Measurements from ENCODE around the gene RIPPLY1.

RIPPLY1 gene, protein sequence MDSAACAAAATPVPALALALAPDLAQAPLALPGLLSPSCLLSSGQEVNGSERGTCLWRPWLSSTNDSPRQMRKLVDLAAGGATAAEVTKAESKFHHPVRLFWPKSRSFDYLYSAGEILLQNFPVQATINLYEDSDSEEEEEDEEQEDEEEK

DNA sequence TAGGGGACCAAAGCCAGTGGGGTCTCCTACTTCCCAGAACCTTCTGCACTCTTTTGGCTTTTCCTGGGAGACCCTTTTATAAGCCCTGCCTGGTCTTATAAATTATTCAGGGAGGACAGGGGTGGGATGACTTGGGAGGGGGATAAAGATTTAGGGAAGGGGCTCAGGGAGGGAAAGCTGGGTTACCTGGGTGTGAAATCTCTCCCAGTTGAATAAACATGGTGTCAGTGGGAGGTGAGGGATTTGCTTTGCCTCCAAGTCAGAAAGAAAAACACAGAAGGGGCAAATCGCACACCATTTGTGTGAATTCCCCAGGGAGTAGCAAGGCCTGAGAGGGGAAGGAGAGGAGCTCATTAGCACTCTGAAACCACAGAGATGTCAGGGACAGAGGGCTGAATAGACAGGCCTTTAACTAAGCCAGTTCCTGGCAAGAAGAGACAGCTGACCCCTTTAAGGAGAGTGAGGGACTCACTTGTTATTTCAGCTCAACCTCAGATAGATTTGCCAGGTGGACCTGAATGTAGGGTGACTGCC lies at the start of gene RIPPLY1:
Gene RIPPLY1, minus strand, starts transcription at position 51 of the 534 bp plus-strand sequence. CDS start 54 bp downstream, outside the sequence.
- DNase-seq = no peak

DNA sequence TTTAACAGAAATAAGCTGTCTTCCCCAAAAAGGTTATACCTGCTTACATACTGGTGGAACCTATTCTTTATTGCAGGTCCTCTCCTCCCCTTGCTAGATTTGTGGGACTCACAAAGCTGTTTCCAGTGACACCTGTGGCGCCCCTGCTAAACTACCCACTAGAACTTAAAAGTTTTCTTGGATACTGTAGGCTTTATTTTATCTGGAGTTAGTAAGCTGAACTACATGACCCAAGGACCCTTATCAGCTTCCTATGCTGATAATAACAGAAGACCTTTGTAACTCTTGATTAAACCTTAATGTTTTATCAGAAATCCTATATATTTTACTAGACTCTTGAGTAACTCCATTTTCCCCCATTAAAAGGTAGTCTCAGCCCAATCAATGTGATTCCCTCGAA lies 49.4 kb upstream of the RIPPLY1 start:
- no peak for DNase-seq

DNA sequence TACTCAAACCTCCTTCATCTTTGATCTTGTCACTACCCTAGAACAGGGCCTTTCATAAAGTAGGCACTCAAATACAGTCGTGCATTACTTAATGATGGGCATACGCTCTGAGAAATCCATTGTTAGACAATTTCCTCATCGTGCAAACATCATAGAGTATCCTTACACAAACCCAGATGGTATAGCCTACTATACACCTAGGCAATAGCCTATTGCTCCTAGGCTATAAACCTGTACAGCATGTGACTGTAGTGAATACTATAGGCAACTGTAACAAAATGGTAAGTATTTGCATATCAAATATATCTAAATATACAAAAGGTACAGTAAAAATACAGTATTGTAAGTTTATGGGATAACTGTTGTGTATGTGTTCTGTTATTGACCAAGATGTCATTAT lies 48.9 kb upstream of the RIPPLY1 start:
- DNase-seq = no peak

DNA sequence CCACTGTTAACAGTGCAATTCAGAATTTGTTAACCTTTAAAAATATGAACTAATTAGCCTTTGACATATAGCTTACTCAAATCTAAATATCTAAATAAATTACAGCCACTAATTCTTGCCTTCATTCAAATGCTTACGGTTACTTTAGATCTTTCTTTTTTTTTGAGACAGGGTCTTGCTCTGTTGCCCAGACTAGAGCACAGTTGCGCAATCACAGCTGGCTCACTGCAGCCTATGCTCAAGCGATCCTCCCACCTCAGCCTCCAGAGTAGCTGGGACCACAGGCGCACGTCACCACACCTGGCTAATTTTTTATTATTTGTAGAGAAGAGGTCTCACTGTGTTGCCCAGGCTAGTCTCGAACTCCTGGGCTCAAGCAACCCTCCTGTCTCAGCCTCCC lies 48.1 kb upstream of the RIPPLY1 start:
- no peak for DNase-seq

DNA sequence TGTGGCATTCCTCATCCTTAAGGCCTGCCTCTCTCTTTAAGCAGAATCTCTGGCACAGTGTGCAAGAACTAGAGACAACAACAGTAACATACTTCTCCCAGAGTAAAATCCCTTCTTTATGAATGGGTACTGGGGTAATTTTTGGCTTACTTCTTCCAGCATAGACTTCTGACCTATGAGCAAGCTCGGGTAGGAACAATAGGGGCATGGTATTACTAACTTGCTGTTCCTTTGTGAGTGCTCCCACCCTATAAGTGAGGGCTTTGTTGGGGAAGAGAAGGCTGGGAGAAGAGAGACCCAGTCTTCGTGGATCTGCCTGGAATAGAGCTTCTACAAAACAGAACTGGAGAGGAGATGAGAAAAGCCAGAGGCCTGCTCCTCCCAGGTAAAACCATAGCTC lies 47.2 kb upstream of the RIPPLY1 start:
- DNase-seq = no peak

DNA sequence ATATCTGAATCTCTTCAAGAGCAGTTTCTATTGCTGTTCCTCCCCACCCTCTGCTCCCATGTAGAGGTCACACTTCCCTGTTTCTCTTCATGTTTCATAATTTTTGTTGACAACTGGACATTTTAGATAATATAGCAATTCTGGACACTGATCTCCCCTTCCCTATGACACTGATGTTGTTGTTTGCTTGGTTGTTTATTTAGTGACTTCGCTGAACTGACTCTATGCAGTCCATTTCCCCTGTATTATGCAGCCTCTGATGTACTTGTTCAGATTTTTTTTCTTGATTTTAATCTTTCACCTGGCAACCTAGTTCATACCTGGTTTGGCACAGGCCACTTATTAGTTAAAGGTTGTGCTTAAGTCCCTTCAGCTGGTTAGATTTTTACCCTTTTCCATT lies 46.2 kb upstream of the RIPPLY1 start:
- DNase-seq = no peak

DNA sequence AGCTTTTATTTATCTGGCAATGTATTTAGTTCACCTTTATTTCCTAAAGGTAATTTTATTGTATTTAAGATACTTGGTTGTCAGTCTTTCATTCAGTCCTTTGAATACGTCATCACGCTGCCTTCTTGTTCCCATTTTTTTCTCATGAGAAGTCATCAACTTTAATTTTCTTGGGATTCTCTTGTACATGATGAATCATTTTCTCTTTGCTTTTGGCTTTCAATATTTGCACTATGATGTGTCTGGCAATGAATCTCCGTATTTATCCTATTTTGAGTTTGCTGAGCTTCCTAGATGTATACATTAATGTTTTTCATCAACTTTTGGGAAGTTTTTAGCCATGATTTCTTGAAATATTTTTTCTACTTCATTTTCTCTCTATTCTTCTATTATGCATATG lies 45.5 kb upstream of the RIPPLY1 start:
- DNase-seq = no peak

DNA sequence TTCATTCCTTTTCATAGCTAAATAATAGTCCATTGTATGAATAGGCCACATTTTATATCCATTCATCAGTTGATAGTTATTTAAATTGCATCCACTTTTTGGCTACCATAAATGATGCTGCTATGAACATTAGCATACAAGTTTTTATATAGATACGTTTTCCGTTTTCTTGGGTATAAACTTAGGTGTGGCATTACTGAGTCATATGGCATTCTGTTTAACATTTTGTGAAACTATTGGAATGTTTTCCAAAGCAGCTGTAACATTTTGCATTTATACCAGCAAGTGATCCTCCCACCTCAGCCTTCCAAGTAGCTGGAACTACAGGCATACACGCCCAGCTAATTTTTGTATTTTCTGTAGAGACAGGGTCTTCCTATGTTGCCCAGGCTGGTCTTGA lies 43.3 kb upstream of the RIPPLY1 start:
- DNase-seq = no peak

DNA sequence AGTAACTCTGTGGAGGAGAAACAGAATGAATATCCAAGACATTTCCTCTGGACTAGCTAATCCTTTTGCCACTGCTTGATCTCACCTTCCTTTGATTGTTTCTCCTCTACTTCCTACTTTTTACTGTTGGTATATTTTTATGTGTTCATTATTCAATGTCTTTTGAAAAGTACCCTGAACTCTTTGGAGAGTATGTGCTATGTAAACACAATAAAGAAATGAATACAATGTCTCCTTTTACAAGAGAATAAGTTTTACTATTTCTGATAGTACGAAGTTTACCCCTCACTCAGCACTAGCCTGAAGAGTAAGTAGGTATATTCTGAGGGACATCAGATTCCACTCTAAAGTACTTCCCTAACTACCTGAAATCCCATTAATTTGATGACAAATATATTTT lies 36.9 kb upstream of the RIPPLY1 start:
- no peak for DNase-seq

DNA sequence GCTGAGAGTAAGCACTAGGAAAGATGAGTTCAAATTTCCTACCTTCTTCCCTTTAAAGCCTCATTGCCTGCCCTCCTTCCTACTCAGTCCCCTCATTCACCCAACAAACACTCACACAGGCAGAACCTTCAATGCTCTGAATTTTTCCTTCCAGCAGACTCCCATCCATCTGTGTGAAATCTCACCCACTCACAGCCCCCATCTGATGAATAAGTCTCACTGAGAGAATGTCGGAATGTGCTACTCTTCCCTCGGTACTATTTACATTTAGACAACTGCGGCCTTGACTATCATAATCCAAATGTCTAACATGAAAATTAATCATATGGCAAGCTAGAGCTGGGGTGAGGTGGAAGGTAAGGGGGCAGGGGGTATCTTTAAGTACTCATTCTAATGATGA lies 36.4 kb upstream of the RIPPLY1 start:
- DNase-seq = no peak

DNA sequence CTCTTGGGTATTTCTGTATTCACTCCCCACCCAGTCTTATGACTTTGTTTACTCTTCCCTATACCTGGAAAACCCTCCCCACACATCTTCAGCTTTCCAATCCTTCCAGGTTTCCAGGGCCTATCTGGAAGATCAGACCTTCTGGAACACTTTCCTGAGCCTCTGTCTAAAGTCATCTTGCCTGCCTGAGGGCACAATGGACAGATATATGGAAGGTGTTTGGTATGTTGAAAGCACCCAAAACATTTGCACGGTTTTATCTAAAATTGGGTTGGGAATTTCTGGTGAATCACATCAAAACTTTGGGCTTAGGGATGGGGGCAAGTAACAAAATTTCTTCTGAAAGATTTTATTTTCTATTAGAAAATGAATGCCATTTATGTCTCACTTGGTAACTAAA lies 33.1 kb upstream of the RIPPLY1 start:
- DNase-seq = no peak

DNA sequence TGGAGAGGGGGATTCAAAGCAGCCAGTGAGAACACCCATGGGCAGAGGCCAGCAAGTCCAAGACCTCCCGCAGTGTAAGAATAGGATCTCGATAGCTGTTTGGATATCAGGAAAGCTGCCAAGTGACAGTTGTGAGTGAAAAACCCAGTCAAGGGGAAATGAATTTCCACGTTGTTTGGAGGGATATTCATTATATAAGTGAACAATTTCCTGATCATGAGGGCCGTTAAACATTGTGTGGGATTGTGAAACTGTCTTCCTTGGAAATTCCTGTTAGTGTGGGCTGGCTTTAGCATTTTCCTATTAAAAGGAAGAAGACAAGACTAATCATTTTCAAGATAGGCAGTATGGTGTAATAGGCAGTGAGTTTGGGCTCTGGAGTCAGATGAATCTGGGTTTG lies 32.0 kb upstream of the RIPPLY1 start:
- no peak for DNase-seq

DNA sequence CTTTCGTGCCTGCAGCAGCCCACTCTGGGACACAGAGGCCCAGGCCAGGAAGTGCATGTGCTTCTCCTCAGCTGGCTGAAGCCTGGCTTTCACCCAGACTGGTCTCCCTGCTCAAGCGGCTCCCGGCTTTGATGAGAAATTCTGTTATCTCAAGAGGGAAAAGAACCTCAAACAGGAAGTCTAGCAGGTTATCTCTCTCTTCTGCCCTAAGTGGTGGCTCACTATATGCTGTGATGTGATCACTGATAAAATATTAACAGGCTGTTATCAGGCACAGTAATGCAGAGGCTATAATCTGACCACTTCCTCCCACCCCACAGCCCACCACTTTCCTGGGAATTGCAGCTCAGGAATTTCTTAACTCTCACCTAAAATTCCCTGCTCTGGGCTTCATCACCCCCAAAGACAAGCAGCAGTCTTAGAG lies 30.4 kb upstream of the RIPPLY1 start:
- DNase-seq = no peak

DNA sequence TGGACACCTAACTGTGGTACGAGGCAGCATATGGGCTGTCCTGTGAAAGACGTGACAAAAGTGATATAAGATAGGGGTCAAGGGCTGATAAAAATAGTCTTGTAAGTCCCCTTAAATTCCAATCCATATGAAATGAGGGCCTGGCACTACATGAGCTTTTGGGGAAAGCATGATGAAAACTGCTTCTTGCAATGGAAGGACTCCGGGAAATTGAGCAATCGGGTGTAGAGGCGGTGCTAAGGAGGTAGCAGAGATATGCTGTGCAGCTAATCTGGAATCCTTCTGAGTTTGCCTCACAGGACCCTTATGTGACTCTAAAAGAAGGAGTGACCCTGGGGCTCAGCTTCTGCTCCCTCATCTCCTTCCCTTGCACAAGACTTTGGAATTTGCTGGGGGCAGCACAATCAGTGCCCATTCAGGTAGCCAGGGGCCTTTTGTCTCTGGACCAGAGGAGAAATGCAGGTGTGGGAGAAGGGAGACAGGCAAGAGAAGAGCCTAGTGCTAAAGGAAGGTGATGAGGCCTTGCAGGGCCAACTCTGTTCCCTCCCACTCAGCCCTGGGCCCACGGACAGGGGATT lies 29.9 kb upstream of the RIPPLY1 start:
- no peak for DNase-seq

DNA sequence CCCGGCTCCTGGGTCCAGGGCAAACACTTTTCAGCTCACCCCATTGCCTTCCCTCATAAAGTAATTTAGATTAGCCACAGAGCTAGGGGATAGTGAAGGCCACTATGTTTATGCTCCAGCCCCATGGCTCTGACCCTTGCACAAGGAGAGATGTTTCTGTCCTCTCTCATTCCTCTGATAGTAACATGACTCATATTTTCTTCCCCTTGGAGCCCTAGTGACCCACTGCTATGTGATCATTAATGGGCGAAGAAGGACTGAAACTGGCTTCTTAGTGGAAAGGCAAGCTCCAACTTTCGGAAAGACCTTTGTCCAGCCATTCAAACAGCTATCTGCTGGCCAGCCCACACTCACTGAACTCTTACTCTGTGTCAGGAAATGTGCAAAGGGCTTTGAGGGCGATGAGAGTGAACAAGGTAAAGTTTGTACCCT lies 29.4 kb upstream of the RIPPLY1 start:
- DNase-seq = peak; percentile 57

DNA sequence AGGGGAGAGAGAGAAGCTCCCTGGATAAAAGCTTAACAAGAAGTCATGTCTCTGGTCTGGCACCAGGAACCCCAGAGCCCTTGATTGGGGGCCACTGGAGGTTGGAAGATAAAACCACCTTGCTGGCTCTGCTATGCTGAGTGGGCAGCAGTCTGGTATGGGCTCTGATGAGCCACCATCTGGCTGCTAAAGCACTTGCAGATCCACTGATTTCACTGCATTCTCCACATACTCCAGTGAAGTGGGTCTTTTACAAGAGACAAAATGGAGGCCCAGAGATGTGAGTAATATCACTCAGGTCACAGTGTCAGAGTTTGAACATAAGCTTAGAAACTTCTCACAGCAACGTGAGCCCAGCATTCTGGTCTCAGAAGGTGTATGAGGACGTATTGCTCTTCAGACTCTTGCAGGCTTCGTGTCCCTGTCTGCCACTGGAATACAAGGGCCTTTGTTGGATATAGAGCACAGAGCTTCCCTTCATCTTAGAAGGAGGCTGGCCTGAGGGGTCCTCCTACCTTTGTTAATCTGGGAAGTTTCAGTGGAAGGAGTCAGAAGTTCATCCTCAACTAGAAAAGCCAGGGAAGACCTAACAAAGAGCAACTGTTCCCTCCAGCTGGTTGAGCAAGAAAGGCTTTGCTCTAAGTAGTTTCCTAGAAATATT lies 28.8 kb upstream of the RIPPLY1 start:
- DNase-seq = no peak

DNA sequence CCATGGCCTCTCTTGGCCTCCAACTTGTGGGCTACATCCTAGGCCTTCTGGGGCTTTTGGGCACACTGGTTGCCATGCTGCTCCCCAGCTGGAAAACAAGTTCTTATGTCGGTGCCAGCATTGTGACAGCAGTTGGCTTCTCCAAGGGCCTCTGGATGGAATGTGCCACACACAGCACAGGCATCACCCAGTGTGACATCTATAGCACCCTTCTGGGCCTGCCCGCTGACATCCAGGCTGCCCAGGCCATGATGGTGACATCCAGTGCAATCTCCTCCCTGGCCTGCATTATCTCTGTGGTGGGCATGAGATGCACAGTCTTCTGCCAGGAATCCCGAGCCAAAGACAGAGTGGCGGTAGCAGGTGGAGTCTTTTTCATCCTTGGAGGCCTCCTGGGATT lies 25.1 kb upstream of the RIPPLY1 start:
- no peak for DNase-seq

DNA sequence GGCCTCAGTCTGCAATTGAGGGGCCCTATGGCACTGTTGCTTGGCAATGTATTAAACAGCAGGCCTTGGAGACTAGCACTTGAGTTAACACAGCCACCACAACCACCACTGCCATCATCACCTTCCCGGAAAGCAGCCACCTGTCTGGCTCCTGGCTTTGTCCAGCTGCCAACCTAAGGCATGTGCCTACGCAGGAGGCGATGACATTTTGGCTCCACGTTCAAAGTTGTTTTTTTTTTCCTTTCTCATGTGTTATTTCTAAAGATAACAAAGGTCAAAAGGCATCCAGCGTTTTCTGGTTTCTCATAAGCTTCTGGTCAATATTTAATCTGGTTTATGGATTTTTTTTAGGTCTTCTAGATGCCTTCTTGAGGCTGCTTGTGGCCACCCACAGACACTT lies 24.6 kb upstream of the RIPPLY1 start:
- DNase-seq = no peak

DNA sequence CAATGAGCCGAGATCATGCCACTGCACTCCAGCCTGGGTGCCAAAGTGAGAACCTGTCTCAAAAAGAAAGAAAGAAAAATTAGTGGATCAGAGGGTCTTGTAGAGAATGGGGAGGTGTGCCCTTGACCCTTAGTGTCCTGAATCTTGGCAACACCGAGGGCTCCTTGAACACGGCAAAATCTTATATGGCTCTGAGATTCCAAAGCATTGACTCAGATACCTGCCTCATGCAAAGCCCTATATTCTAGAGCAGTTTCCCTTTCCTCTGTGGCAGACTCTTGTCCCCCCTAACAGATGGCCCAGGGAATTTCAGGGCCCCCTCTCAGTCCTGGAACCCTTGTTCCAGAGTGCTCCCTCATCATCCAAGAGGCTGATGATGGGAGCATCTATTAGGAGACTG lies 23.9 kb upstream of the RIPPLY1 start:
- DNase-seq = no peak

DNA sequence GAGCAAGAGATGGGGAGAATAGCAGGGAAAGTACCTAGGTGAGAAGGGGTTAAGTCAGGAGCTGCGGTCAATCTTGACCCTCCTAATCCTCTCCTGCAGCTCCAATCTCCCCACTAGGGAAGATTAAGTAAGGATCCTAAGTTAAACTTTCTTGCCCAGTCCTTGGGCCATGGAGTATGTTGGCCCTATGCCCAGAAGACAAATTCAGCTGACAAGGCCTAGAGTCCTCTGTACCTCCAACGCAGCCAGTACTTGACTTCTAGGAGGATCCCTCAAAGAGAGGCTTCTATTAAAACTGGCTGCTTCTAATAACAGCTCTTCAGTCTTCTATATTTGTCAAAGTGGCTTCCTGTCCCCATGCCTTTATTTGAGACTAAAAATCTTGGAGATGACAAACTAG lies 18.5 kb upstream of the RIPPLY1 start:
- no peak for DNase-seq

DNA sequence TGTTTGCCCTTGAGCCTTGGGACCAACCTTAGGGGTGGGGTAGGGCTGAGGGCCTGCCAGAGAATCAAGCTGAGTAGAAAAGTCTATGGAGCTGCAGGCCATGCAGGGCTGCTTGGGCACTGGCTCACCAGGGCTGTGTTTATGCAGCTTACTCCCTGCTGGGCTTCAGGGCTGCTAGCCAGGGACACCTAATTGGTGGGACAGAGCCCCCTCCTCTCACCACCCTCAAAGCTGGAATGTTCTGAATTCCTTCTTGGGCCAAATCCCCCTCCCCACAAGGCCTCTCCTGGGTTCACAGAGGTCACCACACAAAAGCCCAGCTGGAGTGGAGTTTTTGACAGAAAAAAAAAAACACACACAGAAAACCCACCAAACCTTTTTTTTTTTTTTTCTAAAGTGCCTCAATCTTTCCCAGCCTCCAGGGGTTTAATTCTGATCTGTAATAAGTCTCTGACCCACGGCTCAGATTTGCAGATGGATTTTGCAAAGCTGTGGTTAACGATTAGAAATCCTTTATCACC lies 16.9 kb upstream of the RIPPLY1 start, which contains the start of gene CLDN2:
Gene CLDN2, plus strand, starts transcription at position 471 of the 521 bp plus-strand sequence. CDS start 7,827 bp downstream, outside the sequence.
- no peak for DNase-seq

DNA sequence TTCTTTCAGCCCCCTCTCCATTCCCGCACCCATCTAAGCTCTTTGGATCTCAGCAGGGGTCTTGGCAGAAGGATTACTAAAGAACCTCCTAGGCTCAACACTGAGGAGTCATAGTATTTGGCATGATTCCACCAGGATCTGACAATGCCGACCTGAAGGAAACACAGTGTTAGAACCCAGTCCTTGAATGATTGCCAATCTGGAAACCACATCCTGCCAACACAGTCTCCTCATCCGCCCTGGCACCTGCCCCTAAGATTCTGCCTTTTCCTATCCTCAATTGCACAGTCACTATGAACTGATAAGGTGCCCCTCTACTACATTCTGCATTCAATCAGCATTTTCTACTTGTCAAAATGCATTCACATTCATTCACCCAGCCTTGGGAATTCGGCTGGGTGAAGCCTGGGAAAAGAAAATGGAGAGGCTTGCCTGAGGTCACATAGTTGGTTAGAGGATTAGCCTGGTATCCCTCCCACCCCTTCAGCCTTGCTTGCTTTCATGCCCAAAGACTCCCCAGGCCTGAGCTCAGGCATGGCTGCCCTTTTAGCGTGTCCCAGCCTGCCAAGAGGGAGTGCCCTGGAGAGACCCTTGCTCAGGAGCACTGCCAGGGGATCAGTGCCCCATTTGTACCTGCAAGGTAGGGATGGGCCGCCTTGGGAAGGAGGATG lies 14.8 kb upstream of the RIPPLY1 start:
- DNase-seq = peak; percentile 56

DNA sequence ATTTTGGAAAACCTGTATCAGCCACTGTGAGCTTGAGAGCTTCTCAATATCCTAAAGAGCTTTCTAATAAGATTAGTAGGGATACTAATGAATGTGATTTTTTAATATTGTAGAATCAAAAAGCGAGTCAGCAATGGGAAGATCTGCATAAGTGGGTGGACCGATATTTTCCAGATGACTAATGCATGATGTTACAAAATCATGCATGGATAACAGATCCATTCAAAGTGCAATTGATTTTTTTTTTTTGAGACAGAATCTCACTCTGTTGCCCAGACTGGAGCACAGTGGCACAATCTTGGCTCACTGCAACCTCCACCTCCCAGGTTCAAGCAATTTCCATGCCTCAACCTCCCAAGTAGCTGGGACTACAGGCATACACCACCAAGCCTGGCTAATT lies 9.7 kb upstream of the RIPPLY1 start:
- DNase-seq = peak; percentile 30

DNA sequence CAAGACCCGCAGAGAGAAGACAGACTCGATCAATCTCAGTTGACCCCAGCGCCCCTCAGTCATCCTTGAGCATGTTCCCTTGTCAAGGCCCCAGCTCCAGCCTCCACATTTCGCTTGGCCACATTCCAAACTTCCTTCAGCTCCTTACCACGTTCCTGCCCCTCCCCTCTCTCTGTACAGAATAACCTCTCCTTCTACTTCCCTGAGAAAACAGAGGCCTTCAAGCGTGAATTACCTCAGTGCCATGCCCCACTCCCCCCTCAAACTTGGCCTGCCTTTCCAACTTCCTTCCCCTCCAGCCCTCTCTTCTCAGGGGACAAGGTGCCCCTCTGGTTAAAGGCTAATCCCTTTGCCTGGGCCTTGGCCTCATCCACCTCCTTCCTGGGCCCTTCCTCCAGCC lies 3.2 kb upstream of the RIPPLY1 start:
- DNase-seq = no peak

Measured in HCEC 1CT (cell line).